Endothelial cell of umbilical vein (primary cell): ENCODE results near the gene JSRP1.

Source experiments
- POLR2A ChIP-seq: IDR thresholded peaks from 2 replicates; pipeline ENCODE4 v1.6.1; 2012; ENCODE audit warnings: low read depth, mild to moderate bottlenecking, control low read depth, low read length
- TF ChIP-seq, protein P1 (sequence below), 2 donors: IDR thresholded peaks; 1 replicate in 1 of 2; 2 replicates in 1 of 2; pipeline ENCODE4 v1.5.1; 2011; ENCODE audit warnings: low read length in 2 of 2, mild to moderate bottlenecking in 2 of 2, moderate library complexity in 2 of 2, control low read depth in 1 of 2, inconsistent platforms in 1 of 2, low read depth in 1 of 2; ENCODE audit not compliant: insufficient read depth in 1 of 2; ENCODE audit errors: extremely low read depth in 1 of 2

DNA sequence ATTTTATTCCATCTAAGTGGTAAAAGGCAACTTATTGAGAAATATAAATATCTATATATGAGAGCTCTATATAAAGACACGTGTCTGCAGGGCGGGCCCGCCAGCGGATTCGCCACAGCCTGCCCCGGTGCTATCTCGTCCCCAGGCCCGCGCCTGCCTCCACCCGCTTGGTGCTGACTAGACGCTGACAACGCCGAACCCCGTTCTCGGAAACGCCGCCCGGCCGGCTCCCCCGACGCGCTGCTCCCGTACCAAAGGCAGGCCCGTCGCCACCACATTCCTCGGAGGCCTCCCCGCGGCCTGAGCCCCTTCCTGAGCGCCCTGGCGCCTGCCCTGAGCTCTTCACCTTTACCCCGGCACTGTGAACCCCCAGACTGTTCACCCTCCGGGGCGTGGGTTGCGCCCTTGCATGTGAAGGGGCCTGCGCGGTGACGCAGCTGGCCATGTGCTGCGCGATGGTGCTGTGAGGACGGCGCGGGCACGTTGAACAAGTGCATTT lies 26.1 kb downstream of the JSRP1 start:
- TF ChIP-seq, protein P1, sequence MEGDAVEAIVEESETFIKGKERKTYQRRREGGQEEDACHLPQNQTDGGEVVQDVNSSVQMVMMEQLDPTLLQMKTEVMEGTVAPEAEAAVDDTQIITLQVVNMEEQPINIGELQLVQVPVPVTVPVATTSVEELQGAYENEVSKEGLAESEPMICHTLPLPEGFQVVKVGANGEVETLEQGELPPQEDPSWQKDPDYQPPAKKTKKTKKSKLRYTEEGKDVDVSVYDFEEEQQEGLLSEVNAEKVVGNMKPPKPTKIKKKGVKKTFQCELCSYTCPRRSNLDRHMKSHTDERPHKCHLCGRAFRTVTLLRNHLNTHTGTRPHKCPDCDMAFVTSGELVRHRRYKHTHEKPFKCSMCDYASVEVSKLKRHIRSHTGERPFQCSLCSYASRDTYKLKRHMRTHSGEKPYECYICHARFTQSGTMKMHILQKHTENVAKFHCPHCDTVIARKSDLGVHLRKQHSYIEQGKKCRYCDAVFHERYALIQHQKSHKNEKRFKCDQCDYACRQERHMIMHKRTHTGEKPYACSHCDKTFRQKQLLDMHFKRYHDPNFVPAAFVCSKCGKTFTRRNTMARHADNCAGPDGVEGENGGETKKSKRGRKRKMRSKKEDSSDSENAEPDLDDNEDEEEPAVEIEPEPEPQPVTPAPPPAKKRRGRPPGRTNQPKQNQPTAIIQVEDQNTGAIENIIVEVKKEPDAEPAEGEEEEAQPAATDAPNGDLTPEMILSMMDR (IDR thresholded peaks at IDR 0.05; ENCODE audit: extremely low read depth in 1 of 2, insufficient read depth in 1 of 2, low read depth in 1 of 2, low read length in 2 of 2): no peak
- TF ChIP-seq POLR2A: no peak
